Ascending aorta (tissue), 2 donors: ENCODE results near the gene TOMM40L. TPM values are rescaled to one million over a fixed set of nuclear protein-coding genes. Genes with fewer than 3 reads are reported as not detected.
A peak's percentile ranks its signal among the peaks of the same experiment; 100 is the strongest.

Source experiments
- DNase-seq, 2 donors: peaks; one replicate each; pipeline ENCODE4 v3.0.0-alpha.2; 2019; ENCODE audit warnings: low spot score in 2 of 2
- H3K27ac ChIP-seq, 2 donors: fragments of 200-600 bp; sonication (generic); one replicate each; pipeline ENCODE4 v1.5.1; 2016 to 2017; ENCODE audit warnings: mild to moderate bottlenecking in 1 of 2
- H3K27me3 ChIP-seq: fragments of 200-600 bp; sonication (generic); one replicate; pipeline ENCODE4 v1.5.1; 2017
- H3K36me3 ChIP-seq, 2 donors: fragments of 200-600 bp; sonication (generic); one replicate each; pipeline ENCODE4 v1.5.1; 2016
- H3K4me1 ChIP-seq, 2 donors: fragments of 200-600 bp; sonication (generic); one replicate each; pipeline ENCODE4 v1.5.1; 2016 to 2017; ENCODE audit warnings: mild to moderate bottlenecking in 1 of 2
- H3K4me3 ChIP-seq, 2 donors: fragments of 200-600 bp; sonication (generic); one replicate each; pipeline ENCODE4 v1.5.1; 2016 to 2017; ENCODE audit warnings: mild to moderate bottlenecking in 1 of 2
- H3K9me3 ChIP-seq, 2 donors: fragments of 200-600 bp; sonication (generic); one replicate each; pipeline ENCODE4 v1.5.1; 2016
- CTCF ChIP-seq, 3 experiments: fragments of 200-600 bp in 2 of 3; fragments of 450-650 bp in 1 of 3; sonication (generic) in 2 of 3; IDR thresholded peaks; one replicate each; pipeline ENCODE4 v1.5.1; 2016 to 2019; ENCODE audit warnings: antibody characterized with exemption in 3 of 3, mild to moderate bottlenecking in 1 of 3, moderate library complexity in 1 of 3
- intact Hi-C: fragments of 100-400 bp; cut with DNase I; formaldehyde crosslinking; loops from one replicate; pipeline ENCODE4 v1.15.1; 2023
- total RNA-seq: library from RNA; depleted of rRNA; stranded (reverse); fragments of >200 nt; gene quantifications from one replicate; pipeline ENCODE4 v1.1.0, GENCODE V29; 2016

The TOMM40L gene
- total RNA-seq, 1 donor from 2014 or later: 26.6 TPM

DNA sequence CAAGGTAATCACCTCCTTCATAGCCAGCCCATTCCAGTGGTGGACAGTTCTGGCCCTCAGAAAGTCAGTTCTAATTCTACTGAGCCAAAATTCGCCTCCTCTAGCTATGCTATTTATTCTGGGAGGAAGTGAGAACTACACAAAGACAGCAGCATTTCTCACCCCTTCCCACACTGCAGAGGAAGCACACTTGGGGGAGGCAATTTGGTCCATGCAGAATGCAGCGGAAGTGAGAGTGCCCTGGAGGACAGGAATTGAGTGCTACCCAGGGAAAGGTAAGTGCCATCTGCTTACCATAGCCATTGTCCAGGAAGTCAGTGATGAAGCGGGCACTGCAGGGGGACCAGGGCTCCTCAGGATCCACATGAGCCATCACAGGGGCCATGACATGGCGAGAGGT is 30.7 kb upstream of the TOMM40L start:
- no peak overlapping the region for H3K4me3 ChIP-seq
- no peaks in the 10 kb centered on the region for H3K36me3 ChIP-seq
- no peak overlapping the region for H3K27ac ChIP-seq
- DNase-seq: no peak
- H3K4me1 ChIP-seq: peaks cover 0 to 8% of the 10 kb centered on the region in 2 donors
- intact Hi-C loops: no loop called here
- no peaks in the 10 kb centered on the region for H3K27me3 ChIP-seq
- H3K9me3 ChIP-seq: no peaks in the 10 kb centered on the region
- TF ChIP-seq CTCF (IDR thresholded peaks at IDR 0.05): no peak

DNA sequence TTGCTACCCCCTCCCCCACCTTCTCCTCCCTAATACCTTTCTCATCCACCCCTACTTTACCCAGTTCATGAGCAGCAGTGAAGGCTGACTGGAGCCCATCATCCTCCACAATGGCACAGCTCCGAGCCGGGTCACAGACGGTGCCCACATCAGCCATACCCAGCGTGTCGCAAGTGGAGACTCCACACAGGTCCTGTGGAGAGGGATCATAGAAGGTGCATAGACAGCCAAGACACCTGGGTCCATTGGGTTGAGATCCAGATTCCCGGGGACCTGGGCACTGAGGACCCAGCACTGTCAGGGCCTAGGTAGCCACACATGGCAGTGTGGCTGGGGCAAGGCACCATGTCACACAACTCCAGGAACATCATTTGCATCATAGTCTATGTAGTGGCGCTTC is 29.7 kb upstream of the TOMM40L start:
- TF ChIP-seq CTCF (IDR thresholded peaks at IDR 0.05): no peak
- no peaks in the 10 kb centered on the region for H3K36me3 ChIP-seq
- DNase-seq: no peak
- no peaks in the 10 kb centered on the region for H3K27me3 ChIP-seq
- peak overlapping the region; percentile 24 to 30 for H3K27ac ChIP-seq
- intact Hi-C loops: no loop called here
- peaks cover 3 to 16% of the 10 kb centered on the region in 2 donors for H3K4me1 ChIP-seq
- peak overlapping the region in 1 of 2 donors; percentile 30 for H3K4me3 ChIP-seq
- H3K9me3 ChIP-seq: no peaks in the 10 kb centered on the region

DNA sequence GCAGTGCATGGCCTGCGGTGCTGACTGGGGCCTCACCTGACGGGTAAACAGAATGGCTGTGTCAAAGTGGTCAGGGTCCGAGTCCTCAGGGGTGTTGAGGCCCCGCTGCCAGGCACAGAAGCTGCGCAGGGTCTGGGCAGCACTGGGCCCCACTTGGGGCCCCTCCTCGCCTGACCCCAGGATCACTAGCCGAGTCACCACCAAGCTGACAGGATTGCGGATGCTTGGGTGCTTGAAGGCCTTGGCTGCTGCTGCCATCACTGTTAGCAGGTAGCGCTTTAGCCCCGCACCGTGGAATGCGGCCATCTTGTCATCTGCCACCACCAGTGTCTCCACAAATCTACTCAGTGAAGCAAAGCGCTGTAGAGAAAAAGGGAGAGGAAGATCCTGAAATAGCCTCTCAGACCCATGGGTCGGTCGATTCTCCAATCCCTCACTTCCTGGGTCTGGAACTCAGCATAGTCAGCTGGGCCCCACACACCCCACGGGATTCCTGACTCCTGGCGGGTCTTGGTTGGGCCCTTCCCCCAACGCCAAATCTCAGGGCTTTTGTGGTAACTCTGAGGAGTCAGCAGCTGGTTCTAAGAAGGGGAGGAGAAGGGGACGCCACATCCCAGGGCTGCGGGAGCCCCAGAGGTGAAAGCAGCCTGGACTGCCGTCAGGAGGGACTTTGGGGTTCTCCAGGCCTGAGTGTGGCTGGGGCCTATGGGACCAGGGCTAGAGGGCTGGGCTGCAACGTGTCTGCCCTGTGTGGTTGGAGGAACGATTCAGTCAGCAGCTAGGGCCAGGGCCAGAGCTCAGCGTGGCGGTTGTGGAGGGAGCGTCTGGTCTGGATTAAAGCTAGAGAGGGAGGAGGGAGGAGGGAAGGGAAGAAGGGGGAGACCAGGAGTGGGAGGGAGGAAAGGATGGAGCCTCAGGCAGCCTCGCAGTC is 29.1 kb upstream of the TOMM40L start:
- Histone ChIP-seq H3K27me3 (no peaks in the 10 kb centered on the region), H3K4me1 (peaks cover 3 to 22% of the 10 kb centered on the region in 2 donors), H3K27ac (peak overlapping the region; percentile 24 to 97), H3K4me3 (peak overlapping the region; percentile 30 to 51), H3K36me3 (no peaks in the 10 kb centered on the region), H3K9me3 (no peaks in the 10 kb centered on the region)
- no peak for DNase-seq
- intact Hi-C loops: no loop called here
- no peak for TF ChIP-seq CTCF (IDR thresholded peaks at IDR 0.05)

GRCh38 chr1:161197560-161198193 is 28.2 kb upstream of the TOMM40L start:
- Histone ChIP-seq H3K27ac (peak overlapping the region; percentile 92 to 97), H3K27me3 (no peaks in the 10 kb centered on the region), H3K36me3 (no peaks in the 10 kb centered on the region), H3K4me3 (peak overlapping the region; percentile 47 to 51), H3K4me1 (peaks cover 3 to 22% of the 10 kb centered on the region in 2 donors), H3K9me3 (no peaks in the 10 kb centered on the region)
- TF ChIP-seq CTCF (IDR thresholded peaks at IDR 0.05): no peak
- intact Hi-C loops: no loop called here
- DNase-seq: no peak

DNA sequence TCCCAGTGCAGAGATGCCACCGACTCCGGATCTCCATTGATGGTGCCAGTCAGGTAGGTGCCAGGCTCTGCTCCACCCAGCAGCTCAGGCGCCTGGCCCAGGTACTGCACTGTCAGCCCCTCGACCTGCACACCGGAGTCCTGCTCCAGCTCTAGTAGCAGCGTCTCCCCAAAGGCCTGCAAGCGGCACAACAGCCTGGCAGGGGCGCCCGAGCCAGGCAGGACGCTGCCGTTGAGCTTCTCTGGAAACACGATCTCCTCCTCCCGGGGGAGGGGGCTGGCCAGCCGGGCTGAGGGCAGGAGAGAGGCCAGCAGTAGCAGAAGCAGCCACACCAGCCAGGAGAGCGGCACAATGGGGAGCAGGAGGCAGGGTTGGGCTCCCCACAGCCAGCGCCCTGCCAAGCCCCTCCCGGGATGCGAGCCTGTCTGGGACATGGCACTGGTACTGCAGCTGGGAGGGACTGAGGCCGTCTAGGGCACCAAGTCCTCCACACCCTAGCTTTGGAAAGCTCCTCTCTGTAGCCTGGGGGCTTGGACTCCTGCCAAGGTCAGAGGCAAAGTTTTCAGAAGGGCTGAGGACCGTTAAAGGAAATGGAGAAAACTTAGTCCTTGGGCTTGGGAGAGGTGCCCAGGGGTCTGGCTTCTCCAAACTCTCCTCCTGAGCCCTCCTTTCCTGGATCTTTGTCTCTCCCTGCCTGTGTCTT is 27.5 kb upstream of the TOMM40L start:
- no peak for DNase-seq
- no peaks in the 10 kb centered on the region for H3K36me3 ChIP-seq
- no peaks in the 10 kb centered on the region for H3K27me3 ChIP-seq
- peaks cover 8 to 29% of the 10 kb centered on the region in 2 donors for H3K4me1 ChIP-seq
- peak overlapping the region; percentile 92 to 97 for H3K27ac ChIP-seq
- intact Hi-C loops: no loop called here
- no peaks in the 10 kb centered on the region for H3K9me3 ChIP-seq
- no peak for TF ChIP-seq CTCF (IDR thresholded peaks at IDR 0.05)
- H3K4me3 ChIP-seq: peak overlapping the region; percentile 47 to 51
